Measurements from ENCODE around the gene CETN1.

DNA sequence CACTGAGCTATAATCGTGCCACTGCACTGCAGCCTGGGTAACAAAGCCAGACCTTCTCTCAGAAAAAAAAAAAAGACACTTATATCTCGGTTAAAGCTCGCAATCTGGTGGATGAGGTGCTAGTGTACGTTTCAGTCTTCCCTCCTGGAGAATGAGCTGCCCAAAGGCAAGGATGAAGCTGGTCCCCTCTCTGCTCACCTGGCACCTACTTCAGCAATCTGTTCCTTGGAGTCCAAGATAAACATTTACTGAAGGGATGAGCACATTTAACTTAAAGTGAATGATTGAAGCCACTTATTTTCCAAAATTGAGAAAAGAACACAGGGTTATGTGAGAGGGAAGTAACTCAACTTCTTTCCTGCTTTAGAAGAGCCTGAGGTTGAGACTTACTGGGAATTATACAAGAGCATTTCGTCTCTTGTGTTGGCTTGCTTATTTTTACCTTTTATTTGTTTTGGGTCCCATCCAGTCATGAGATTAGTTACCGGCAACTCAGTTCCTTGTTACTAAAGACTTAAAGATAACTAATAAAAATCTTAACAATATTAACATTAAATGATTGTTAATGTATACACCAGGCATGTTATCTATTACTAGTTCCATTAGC, 46.1 kb upstream of the CETN1 start:
- TF ChIP-seq EZH2 (IDR thresholded peaks at IDR 0.05) (no peak), POLR2AphosphoS5 (IDR thresholded peaks at IDR 0.05; ENCODE audit: borderline replicate concordance, low read depth, low read length) (no peak), FOXP2 (optimal IDR thresholded peaks at IDR 0.05; ENCODE audit: control extremely low read depth, extremely low read length, insufficient read depth) (no peak)
